DOHH2 (cell line): Measurements from ENCODE around the gene MCMBP.

ENCODE experiments used
- H3F3A ChIP-seq: fragments of 200-600 bp; sonication (generic), shearing (Covaris generic); 2 replicates; pipeline ENCODE4 v1.6.0; 2016; ENCODE audit warnings: antibody characterized with exemption, mild to moderate bottlenecking; ENCODE audit not compliant: control insufficient read depth, insufficient read depth
- H3K27ac ChIP-seq: fragments of 200-600 bp; sonication (generic); 2 replicates; pipeline ENCODE4 v1.5.1; 2014; ENCODE audit warnings: low read depth, mild to moderate bottlenecking, low read length, moderate library complexity
- H3K27me3 ChIP-seq: fragments of 200-600 bp; sonication (generic); 2 replicates; pipeline ENCODE4 v1.6.1; 2014; ENCODE audit warnings: mild to moderate bottlenecking, low read length, mixed read lengths; ENCODE audit not compliant: control insufficient read depth
- H3K36me3 ChIP-seq: fragments of 200-600 bp; sonication (generic); 2 replicates; pipeline ENCODE4 v1.6.1; 2014; ENCODE audit warnings: mild to moderate bottlenecking, low read length, moderate library complexity, mixed read lengths; ENCODE audit not compliant: control insufficient read depth
- H3K4me1 ChIP-seq: fragments of 200-600 bp; sonication (generic); 2 replicates; pipeline ENCODE4 v1.6.1; 2014; ENCODE audit warnings: mild to moderate bottlenecking, low read length, mixed read lengths; ENCODE audit not compliant: control insufficient read depth
- H3K4me2 ChIP-seq: fragments of 200-600 bp; sonication (generic); 2 replicates; pipeline ENCODE4 v1.6.0; 2014; ENCODE audit warnings: mild to moderate bottlenecking, low read length, moderate library complexity
- H3K4me3 ChIP-seq: fragments of 200-600 bp; sonication (generic); 2 replicates; pipeline ENCODE4 v1.5.1; 2014; ENCODE audit warnings: mild to moderate bottlenecking, low read length, mixed read lengths
- H3K79me2 ChIP-seq: fragments of 200-600 bp; sonication (generic); 2 replicates; pipeline ENCODE4 v1.6.1; 2014; ENCODE audit warnings: mild to moderate bottlenecking, low read length, mixed read lengths; ENCODE audit not compliant: control insufficient read depth
- H3K9me2 ChIP-seq: fragments of 200-600 bp; sonication (generic); replicated peaks from 2 replicates; pipeline ENCODE4 v1.6.1; 2014; ENCODE audit warnings: mild to moderate bottlenecking, low read length, mixed read lengths; ENCODE audit not compliant: control insufficient read depth
- H3K9me3 ChIP-seq: fragments of 200-600 bp; sonication (generic); 2 replicates; pipeline ENCODE4 v1.6.1; 2014; ENCODE audit warnings: antibody characterized with exemption, low read length, mixed read lengths; ENCODE audit not compliant: control insufficient read depth, insufficient read depth
- H4K20me1 ChIP-seq: fragments of 200-600 bp; sonication (generic); 2 replicates; pipeline ENCODE4 v1.6.0; 2014; ENCODE audit warnings: low read depth, mild to moderate bottlenecking, antibody characterized with exemption, low read length, moderate library complexity; ENCODE audit not compliant: control insufficient read depth, insufficient read depth
- EZH2phosphoT487 ChIP-seq: fragments of 200-600 bp; sonication (generic); IDR thresholded peaks from 2 replicates; pipeline ENCODE4 v1.6.1; 2017; ENCODE audit warnings: borderline replicate concordance, mild to moderate bottlenecking, antibody characterized with exemption, low read length, moderate library complexity, mixed read lengths
- TF ChIP-seq, protein P1 (sequence below): fragments of 200-600 bp; sonication (generic); IDR thresholded peaks from one replicate; pipeline ENCODE4 v1.5.1; 2014; ENCODE audit warnings: antibody characterized with exemption, mild to moderate bottlenecking, low read depth, low read length; ENCODE audit not compliant: poor library complexity, severe bottlenecking

The MCMBP gene

DNA sequence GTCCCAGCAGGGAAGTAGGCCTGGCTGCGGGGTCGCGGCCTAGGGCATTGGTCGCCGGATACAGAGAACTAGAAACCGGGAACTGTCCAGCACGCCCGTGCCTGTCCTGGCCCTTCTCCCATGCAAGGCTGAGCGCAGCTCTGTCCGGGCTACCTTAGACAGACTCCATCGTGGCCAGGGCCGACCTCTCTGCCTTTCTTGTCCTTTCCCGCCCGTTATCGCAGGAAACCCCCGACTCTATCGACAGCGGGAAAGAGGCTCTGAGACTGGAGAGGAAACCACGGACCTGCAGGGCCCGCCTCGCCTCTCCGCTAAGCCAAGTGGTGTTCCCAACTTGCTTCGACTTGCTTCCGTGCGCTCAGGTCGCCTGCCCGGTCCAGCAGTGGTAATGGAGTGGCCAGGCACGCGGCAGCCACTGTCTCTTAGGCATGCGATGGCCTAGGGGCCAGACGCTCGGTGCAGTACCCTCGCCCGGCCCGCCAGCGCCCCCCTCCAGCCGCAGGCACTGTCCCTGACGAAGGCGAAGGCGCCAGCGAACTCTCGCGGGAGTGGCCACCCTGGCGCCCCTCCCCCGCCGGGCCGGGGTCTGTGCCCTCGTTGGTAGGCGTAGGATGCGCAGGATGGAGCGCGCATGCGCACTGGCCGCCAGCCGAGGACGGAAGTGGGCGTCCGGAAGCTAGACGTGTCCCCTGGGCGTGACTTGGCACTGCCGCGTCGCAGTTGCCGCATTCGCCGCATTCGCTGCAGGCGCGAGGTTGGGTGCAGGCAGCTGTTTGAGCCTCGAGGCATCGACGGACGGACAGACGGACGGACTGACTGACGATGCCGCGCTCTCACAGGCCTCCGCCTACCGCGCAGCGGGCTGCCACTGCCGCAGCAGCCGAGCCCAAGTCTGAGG is 54.4 kb downstream of the MCMBP start:
- H3K4me3 ChIP-seq: no peak overlapping the region

DNA sequence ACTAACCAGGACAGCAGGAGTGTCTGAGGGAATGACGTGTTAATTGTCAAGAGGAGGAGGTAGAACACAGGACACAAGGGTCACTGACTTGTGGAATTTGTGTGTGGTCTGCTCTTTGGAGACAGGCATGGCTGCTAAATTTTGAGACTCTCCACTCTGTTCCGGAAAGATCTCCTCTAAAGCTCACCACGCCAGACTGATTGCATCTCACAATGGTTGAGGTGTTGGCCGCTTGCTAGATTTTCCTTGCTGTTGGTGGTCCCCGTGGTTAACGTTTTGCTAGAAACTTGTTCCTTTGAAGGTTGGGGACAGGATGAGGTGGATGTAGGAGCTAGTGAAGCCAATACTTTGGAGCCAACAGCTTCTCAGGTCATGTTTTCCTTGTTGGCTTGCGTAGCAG is 57.0 kb downstream of the MCMBP start:
- H3K79me2 ChIP-seq: no peaks in the 10 kb centered on the region
- H4K20me1 ChIP-seq: no peaks in the 10 kb centered on the region
- no peak overlapping the region for H3K4me3 ChIP-seq
- H3K27ac ChIP-seq: no peak overlapping the region
- peaks cover 39% of the 10 kb centered on the region for H3K4me1 ChIP-seq
- H3K36me3 ChIP-seq: no peaks in the 10 kb centered on the region
- H3K9me3 ChIP-seq: no peaks in the 10 kb centered on the region
- H3K9me2 ChIP-seq: no peaks in the 10 kb centered on the region
- H3F3A ChIP-seq: peaks cover 7% of the 10 kb centered on the region
- H3K27me3 ChIP-seq: no peaks in the 10 kb centered on the region
- no peak overlapping the region for H3K4me2 ChIP-seq
- TF ChIP-seq EZH2phosphoT487: no peak
- TF ChIP-seq, protein P1, sequence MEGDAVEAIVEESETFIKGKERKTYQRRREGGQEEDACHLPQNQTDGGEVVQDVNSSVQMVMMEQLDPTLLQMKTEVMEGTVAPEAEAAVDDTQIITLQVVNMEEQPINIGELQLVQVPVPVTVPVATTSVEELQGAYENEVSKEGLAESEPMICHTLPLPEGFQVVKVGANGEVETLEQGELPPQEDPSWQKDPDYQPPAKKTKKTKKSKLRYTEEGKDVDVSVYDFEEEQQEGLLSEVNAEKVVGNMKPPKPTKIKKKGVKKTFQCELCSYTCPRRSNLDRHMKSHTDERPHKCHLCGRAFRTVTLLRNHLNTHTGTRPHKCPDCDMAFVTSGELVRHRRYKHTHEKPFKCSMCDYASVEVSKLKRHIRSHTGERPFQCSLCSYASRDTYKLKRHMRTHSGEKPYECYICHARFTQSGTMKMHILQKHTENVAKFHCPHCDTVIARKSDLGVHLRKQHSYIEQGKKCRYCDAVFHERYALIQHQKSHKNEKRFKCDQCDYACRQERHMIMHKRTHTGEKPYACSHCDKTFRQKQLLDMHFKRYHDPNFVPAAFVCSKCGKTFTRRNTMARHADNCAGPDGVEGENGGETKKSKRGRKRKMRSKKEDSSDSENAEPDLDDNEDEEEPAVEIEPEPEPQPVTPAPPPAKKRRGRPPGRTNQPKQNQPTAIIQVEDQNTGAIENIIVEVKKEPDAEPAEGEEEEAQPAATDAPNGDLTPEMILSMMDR: no peak

More for the DNA sequence above, 54.4 kb downstream of the MCMBP start:
- H3K9me3 ChIP-seq: no peaks in the 10 kb centered on the region
- H4K20me1 ChIP-seq: no peaks in the 10 kb centered on the region
- no peak overlapping the region for H3K4me2 ChIP-seq
- H3K27me3 ChIP-seq: no peaks in the 10 kb centered on the region
- no peak for TF ChIP-seq EZH2phosphoT487
- TF ChIP-seq, protein P1: no peak
- no peaks in the 10 kb centered on the region for H3K79me2 ChIP-seq
- H3K36me3 ChIP-seq: no peaks in the 10 kb centered on the region
- H3F3A ChIP-seq: peaks cover 10% of the 10 kb centered on the region
- H3K9me2 ChIP-seq: no peaks in the 10 kb centered on the region
- H3K4me1 ChIP-seq: peaks cover 27% of the 10 kb centered on the region
- H3K27ac ChIP-seq: no peak overlapping the region

DNA sequence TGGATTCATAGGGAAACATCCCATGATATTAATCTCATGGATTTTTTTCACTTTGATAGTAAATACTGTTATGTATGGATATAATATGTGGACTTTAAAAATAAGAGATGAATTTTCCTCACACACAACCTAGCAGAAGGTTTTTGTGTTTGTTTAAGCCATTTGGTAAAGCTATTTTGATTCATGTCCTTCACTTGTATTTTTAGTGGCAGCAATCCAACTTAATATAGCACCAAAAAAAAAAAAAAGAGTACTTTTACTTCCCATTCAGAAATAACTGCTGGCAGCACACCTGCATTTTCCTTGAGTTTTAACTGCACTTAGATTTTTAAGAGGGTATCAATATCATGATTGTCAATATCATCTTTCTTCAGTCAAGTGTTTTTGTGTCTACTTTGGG is 60.0 kb downstream of the MCMBP start:
- H4K20me1 ChIP-seq: no peaks in the 10 kb centered on the region
- H3K4me1 ChIP-seq: peaks cover 39% of the 10 kb centered on the region
- no peaks in the 10 kb centered on the region; the same call in 1 of the 2 replicates for H3F3A ChIP-seq
- TF ChIP-seq, protein P1: no peak
- no peak for TF ChIP-seq EZH2phosphoT487
- H3K79me2 ChIP-seq: no peaks in the 10 kb centered on the region
- H3K4me2 ChIP-seq: no peak overlapping the region
- H3K27me3 ChIP-seq: no peaks in the 10 kb centered on the region
- H3K36me3 ChIP-seq: no peaks in the 10 kb centered on the region
- H3K9me2 ChIP-seq: no peaks in the 10 kb centered on the region
- H3K27ac ChIP-seq: no peak overlapping the region
- H3K9me3 ChIP-seq: no peaks in the 10 kb centered on the region
- H3K4me3 ChIP-seq: no peak overlapping the region
